OCI-LY3 (cell line): Measurements from ENCODE around the gene NBEA.

Experiments
- H2AFZ ChIP-seq: fragments of 200-600, 300-600 bp; shearing (Covaris generic); 2 replicates; pipeline ENCODE4 v1.6.0; 2014; ENCODE audit warnings: antibody characterized with exemption, low read depth, low read length
- H3K27ac ChIP-seq: fragments of 200-600, 300-600 bp; sonication (generic); 2 replicates; pipeline ENCODE4 v1.5.1; 2014; ENCODE audit warnings: mild to moderate bottlenecking, low read length, moderate library complexity, mixed read lengths
- H3K27me3 ChIP-seq: fragments of 200-600, 300-600 bp; sonication (generic); 2 replicates; pipeline ENCODE4 v1.6.1; 2014; ENCODE audit warnings: low read depth, low read length, mixed read lengths
- H3K36me3 ChIP-seq: fragments of 200-600, 300-600 bp; sonication (generic); replicated peaks from 2 replicates; pipeline ENCODE3; 2014; ENCODE audit warnings: low read depth, low read length, mixed read lengths
- H3K4me1 ChIP-seq: fragments of 300-600, 200-600 bp; sonication (generic); 2 replicates; pipeline ENCODE4 v1.6.1; 2014; ENCODE audit warnings: low read length, mixed read lengths
- H3K4me2 ChIP-seq: fragments of 200-600, 300-600 bp; sonication (generic); 2 replicates; pipeline ENCODE4 v1.6.1; 2014; ENCODE audit warnings: low read length, mixed read lengths
- H3K4me3 ChIP-seq: fragments of 300-600, 200-600 bp; sonication (generic); 2 replicates; pipeline ENCODE4 v1.5.1; 2014; ENCODE audit warnings: antibody characterized with exemption, mild to moderate bottlenecking, low read length, moderate library complexity
- H3K79me2 ChIP-seq: fragments of 300-600, 200-600 bp; shearing (Covaris generic); 2 replicates; pipeline ENCODE4 v1.6.1; 2014; ENCODE audit warnings: mild to moderate bottlenecking, low read length, mixed read lengths
- H3K9ac ChIP-seq: fragments of 300-600, 200-600 bp; shearing (Covaris generic); 2 replicates; pipeline ENCODE4 v1.6.0; 2014; ENCODE audit warnings: mild to moderate bottlenecking, low read length, moderate library complexity
- H3K9me3 ChIP-seq: fragments of 200-600, 300-600 bp; shearing (Covaris generic); 2 replicates; pipeline ENCODE4 v1.6.1; 2014; ENCODE audit warnings: low read length, mixed read lengths; ENCODE audit not compliant: insufficient read depth
- H4K20me1 ChIP-seq: fragments of 200-600, 300-600 bp; sonication (generic); 2 replicates; pipeline ENCODE4 v1.6.1; 2016; ENCODE audit warnings: low read length, mixed read lengths; ENCODE audit not compliant: insufficient read depth
- EZH2phosphoT487 ChIP-seq: fragments of 200-600 bp; shearing (Covaris generic); IDR thresholded peaks from 2 replicates; pipeline ENCODE4 v1.6.1; 2018; ENCODE audit warnings: antibody characterized with exemption, mixed run types, low read depth
- TF ChIP-seq, protein P1 (sequence below): fragments of 200-600, 300-600 bp; sonication (generic); IDR thresholded peaks from 2 replicates; pipeline ENCODE4 v1.5.1; 2014; ENCODE audit warnings: antibody characterized with exemption, low read length, low read depth

Gene NBEA

DNA sequence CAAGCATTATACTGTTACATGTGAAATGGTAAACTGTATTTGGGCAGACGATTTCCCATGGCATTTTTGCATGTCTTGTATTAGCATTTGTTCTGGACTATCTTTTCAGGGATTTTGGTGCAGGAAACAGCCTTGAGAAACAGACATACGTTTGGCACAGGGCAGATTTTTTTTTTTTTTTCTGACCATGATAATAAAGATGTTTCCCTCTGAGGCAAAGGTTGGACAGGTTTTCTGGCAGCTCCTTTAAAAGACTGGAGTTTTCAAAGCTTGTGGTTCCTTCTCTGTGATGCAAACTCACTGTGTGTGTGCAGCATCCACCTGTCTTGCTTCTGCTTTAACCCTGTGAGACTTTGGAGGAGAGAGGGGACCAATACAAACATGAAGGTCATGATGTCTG lies 63.0 kb downstream of the NBEA start:
- Histone ChIP-seq H3K36me3 (no peaks in the 10 kb centered on the region), H3K79me2 (no peaks in the 10 kb centered on the region), H2AFZ (no peak overlapping the region), H3K27me3 (no peaks in the 10 kb centered on the region), H3K27ac (no peak overlapping the region), H3K4me2 (no peak overlapping the region), H3K4me1 (no peaks in the 10 kb centered on the region), H3K9me3 (no peaks in the 10 kb centered on the region), H3K9ac (no peak overlapping the region), H4K20me1 (peaks cover 3% of the 10 kb centered on the region; the same call in 1 of the 2 replicates), H3K4me3 (no peak overlapping the region)
- no peak for TF ChIP-seq EZH2phosphoT487

DNA sequence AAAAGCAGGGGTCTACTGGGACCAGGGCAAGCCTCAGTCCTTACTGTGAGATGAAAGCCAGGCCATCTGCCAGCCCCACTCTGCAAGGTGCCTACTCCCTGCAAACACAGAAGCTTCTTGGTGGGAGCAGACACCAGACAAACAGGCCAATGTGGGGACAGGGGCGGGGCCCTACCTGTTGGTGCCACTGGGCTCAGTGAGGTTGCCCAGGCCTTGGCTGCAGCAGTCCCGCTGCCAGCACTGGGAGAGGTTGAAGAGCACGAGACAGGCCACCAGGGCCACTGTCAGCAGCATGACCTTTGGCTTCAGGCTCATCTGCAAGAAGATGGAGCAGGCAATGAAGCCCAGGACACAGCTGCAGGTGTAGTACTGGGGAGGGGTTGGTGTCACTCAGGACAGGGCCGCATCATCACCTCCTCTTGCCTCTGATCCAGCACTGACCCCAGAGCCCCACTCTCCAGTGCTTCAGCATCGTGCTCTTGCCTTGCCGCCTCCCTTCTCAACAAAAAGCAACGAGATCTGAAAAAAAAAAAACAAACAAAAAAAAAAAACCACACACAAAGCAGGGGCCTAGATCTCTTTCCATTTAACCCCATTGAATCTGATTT lies 72.6 kb downstream of the NBEA start:
- Histone ChIP-seq H3K4me2 (no peak overlapping the region), H3K9ac (no peak overlapping the region), H3K79me2 (no peaks in the 10 kb centered on the region), H3K36me3 (no peaks in the 10 kb centered on the region), H3K27ac (no peak overlapping the region), H3K27me3 (no peaks in the 10 kb centered on the region), H3K4me3 (no peak overlapping the region), H3K9me3 (no peaks in the 10 kb centered on the region), H2AFZ (no peak overlapping the region), H3K4me1 (no peaks in the 10 kb centered on the region), H4K20me1 (no peaks in the 10 kb centered on the region)
- no peak for TF ChIP-seq EZH2phosphoT487
- TF ChIP-seq, protein P1, sequence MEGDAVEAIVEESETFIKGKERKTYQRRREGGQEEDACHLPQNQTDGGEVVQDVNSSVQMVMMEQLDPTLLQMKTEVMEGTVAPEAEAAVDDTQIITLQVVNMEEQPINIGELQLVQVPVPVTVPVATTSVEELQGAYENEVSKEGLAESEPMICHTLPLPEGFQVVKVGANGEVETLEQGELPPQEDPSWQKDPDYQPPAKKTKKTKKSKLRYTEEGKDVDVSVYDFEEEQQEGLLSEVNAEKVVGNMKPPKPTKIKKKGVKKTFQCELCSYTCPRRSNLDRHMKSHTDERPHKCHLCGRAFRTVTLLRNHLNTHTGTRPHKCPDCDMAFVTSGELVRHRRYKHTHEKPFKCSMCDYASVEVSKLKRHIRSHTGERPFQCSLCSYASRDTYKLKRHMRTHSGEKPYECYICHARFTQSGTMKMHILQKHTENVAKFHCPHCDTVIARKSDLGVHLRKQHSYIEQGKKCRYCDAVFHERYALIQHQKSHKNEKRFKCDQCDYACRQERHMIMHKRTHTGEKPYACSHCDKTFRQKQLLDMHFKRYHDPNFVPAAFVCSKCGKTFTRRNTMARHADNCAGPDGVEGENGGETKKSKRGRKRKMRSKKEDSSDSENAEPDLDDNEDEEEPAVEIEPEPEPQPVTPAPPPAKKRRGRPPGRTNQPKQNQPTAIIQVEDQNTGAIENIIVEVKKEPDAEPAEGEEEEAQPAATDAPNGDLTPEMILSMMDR, result no peak

DNA sequence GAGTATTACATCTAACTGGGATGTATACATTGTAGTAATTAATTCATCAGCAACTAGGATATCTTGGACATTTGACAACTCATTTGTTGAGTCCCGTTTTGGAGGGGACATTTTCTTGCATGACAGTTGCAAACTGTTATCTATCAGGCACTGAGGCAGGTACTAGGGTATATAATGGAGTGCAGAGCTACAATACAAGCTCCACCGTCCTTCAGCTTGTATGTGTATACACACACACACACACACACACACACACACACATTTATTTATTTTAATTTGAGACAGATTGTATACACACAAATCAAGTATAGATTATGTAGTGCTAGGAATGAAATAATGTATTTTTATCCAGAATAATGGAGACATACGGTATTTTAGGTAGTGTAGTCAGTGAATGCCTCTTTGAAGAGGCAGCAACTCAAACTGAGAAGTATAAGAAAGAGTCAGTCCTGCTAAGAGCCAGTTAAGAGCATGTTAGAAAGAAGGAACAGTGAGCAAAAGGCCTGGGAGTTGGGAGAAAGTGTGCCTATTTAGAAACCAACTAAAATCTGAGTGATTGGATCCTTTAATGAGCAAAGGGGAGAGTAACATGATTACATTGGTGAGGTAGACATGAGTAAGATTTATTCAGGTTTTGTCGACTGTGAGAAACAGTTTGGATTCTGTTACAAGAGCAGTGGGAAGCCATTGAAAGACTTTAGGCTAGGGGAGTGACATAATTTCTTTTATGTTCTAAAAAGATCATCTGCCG lies 74.5 kb downstream of the NBEA start:
- Histone ChIP-seq H3K36me3 (no peaks in the 10 kb centered on the region), H3K9me3 (peaks cover 6% of the 10 kb centered on the region; the same call in 1 of the 2 replicates), H3K9ac (no peak overlapping the region), H2AFZ (no peak overlapping the region), H3K27me3 (no peaks in the 10 kb centered on the region), H3K4me2 (no peak overlapping the region), H3K79me2 (no peaks in the 10 kb centered on the region), H3K4me3 (no peak overlapping the region), H3K4me1 (no peaks in the 10 kb centered on the region), H3K27ac (no peak overlapping the region), H4K20me1 (no peaks in the 10 kb centered on the region)
- no peak for TF ChIP-seq EZH2phosphoT487
- TF ChIP-seq, protein P1, result no peak

DNA sequence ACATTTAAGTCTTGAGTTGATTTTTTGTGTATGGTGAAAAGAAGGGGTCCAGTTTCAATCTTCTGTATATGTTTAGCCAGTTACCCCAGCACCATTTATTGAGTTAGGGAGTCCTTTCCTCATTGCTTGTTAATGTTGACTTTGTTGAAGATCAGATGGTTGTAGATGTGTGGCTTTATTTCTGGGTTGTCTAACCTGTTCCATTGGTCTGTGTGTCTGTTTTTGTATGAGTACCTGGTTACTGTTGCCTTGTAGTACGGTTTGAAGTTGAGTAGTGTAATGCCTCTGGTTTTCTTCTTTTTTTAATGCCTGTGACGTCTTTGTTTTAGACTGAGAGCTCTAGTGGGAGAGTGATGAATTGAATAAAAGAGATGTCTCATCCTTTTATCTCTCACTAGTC lies 83.2 kb downstream of the NBEA start:
- Histone ChIP-seq H4K20me1 (no peaks in the 10 kb centered on the region), H3K36me3 (no peaks in the 10 kb centered on the region), H3K9me3 (peaks cover 6% of the 10 kb centered on the region; the same call in 1 of the 2 replicates), H3K9ac (no peak overlapping the region), H3K79me2 (no peaks in the 10 kb centered on the region), H3K4me1 (no peaks in the 10 kb centered on the region), H3K4me3 (no peak overlapping the region), H3K27me3 (no peaks in the 10 kb centered on the region), H2AFZ (no peak overlapping the region), H3K27ac (no peak overlapping the region), H3K4me2 (no peak overlapping the region)
- TF ChIP-seq, protein P1, result no peak
- no peak for TF ChIP-seq EZH2phosphoT487
